HL-60 (cell line): ENCODE data around the gene LARP1.

ENCODE experiments used
- DNase-seq, 2 experiments: peaks; one replicate each; pipeline ENCODE4 v3.0.0-alpha.2; 2010 to 2020; ENCODE audit warnings: low read depth in 1 of 2, low spot score in 1 of 2
- H3K27ac ChIP-seq: fragments of 250-450 bp; sonication (Bioruptor Pico); replicated peaks from 2 replicates; pipeline ENCODE4 v1.5.1; 2020; ENCODE audit warnings: mild to moderate bottlenecking, moderate library complexity
- H3K27me3 ChIP-seq: fragments of 250-450 bp; sonication (Bioruptor Pico); 2 replicates; pipeline ENCODE4 v1.5.1; 2021; ENCODE audit warnings: mild to moderate bottlenecking, moderate library complexity; ENCODE audit not compliant: insufficient read depth, poor library complexity, severe bottlenecking
- H3K4me3 ChIP-seq: replicated peaks from 2 replicates; pipeline ENCODE4 v1.5.1; 2011; ENCODE audit warnings: mild to moderate bottlenecking, control low read depth, low read length; ENCODE audit not compliant: insufficient read depth
- CTCF ChIP-seq: IDR thresholded peaks from one replicate; pipeline ENCODE4 v1.5.1; 2011; ENCODE audit warnings: low read length, control low read depth, inconsistent platforms; ENCODE audit not compliant: insufficient read depth
- GABPA ChIP-seq: IDR thresholded peaks from 2 replicates; pipeline ENCODE4 v1.6.1; 2012; ENCODE audit warnings: low read depth
- POLR2AphosphoS5 ChIP-seq: IDR thresholded peaks from 2 replicates; pipeline ENCODE4 v1.6.1; 2012; ENCODE audit warnings: low read depth
- REST ChIP-seq: IDR thresholded peaks from 2 replicates; pipeline ENCODE4 v1.6.1; 2012; ENCODE audit warnings: low read depth; ENCODE audit not compliant: insufficient replicate concordance
- SPI1 ChIP-seq: IDR thresholded peaks from 2 replicates; pipeline ENCODE4 v1.6.1; 2012; ENCODE audit warnings: low read depth, mild to moderate bottlenecking, borderline replicate concordance
- long read RNA-seq: library from polyadenylated mRNA; unstranded; transcript quantifications from one replicate; pipeline ENCODE4 v2.0.0, GENCODE V29; 2020

LARP1 gene
- long read RNA-seq, partial matches to known transcripts: 55 of 125 reads
- long read RNA-seq, other reads (novel, unspliced or antisense): 69 of 125 reads

- Histone ChIP-seq H3K4me3 (peak within 1 kb of the TSS; percentile 63), H3K27me3 (no peaks in the 10 kb centered on the region), H3K27ac (peak within 1 kb of the TSS; percentile 98)
- DNase-seq: peak in 1 of 2 experiments; percentile 77
- TF ChIP-seq CTCF: no peak
- TF ChIP-seq REST: no peak
- TF ChIP-seq GABPA: no peak
Observed at GRCh38 chr5:154755361-154756008, at the start of gene LARP1. Gene LARP1 (plus strand): TSS chr5:154755377. CDS start chr5:154755758, 381 bp downstream.

DNA sequence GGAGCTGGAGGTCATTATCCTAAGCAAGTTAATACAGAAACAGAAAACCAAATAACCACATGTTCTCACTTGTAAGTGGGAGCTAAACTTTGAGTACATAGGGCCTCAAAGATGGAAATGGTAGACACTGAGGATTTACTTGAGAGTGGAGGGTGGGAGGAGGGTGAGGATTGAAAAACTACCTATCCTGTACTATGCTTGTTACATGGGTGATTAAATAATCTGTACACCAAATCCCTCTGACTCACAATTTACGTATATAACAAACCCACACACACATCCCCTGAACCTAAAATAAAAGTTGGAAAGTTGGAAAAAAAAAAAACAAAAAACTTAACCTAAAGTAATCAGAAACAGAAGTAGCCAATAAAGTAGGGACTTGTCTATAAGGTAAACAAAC lies 48.8 kb upstream of the LARP1 start:
- no peak overlapping the region for H3K4me3 ChIP-seq
- TF ChIP-seq SPI1 (no peak), GABPA (no peak), POLR2AphosphoS5 (no peak)
- DNase-seq: no peak
- H3K27me3 ChIP-seq: no peaks in the 10 kb centered on the region
- no peak overlapping the region for H3K27ac ChIP-seq

GRCh38 chr5:154707641-154708040 lies 47.5 kb upstream of the LARP1 start:
- no peak overlapping the region for H3K27ac ChIP-seq
- no peak overlapping the region for H3K4me3 ChIP-seq
- TF ChIP-seq CTCF: no peak
- TF ChIP-seq SPI1: no peak
- no peak for TF ChIP-seq REST
- no peak for TF ChIP-seq POLR2AphosphoS5
- no peak for TF ChIP-seq GABPA
- no peaks in the 10 kb centered on the region for H3K27me3 ChIP-seq
- DNase-seq: no peak

GRCh38 chr5:154708207-154708606 lies 47.0 kb upstream of the LARP1 start:
- no peak for TF ChIP-seq CTCF
- no peak for TF ChIP-seq REST
- no peak for TF ChIP-seq SPI1
- no peak for TF ChIP-seq GABPA
- no peak for TF ChIP-seq POLR2AphosphoS5
- Histone ChIP-seq H3K27me3 (no peaks in the 10 kb centered on the region), H3K4me3 (no peak overlapping the region), H3K27ac (no peak overlapping the region)
- DNase-seq: no peak
